SK-N-SH (cell line): ENCODE data around the gene NTRK2. TPM values are rescaled to one million over a fixed set of nuclear protein-coding genes. Genes with fewer than 3 reads are reported as not detected.

Experiments
- CTCF ChIA-PET: fragments of 300-600, 350-600 bp; formaldehyde crosslinking; extraction: SDS; loops from one replicate; lab custom pipeline; 2021; lab: Yijun Ruan, JAX
- POLR2A ChIA-PET: fragments of 350-600 bp; sonication (Branson Sonifier 250); formaldehyde crosslinking; extraction: SDS; loops from one replicate; lab custom pipeline; 2020; ENCODE audit warnings: antibody characterized with exemption, inconsistent platforms; lab: Yijun Ruan, JAX
- DNase-seq: peaks from one replicate; pipeline ENCODE4 v3.0.0; 2012
- H2AFZ ChIP-seq: fragments of 200-600 bp; sonication (generic); 2 replicates; pipeline ENCODE4 v1.8.1; 2016; ENCODE audit warnings: antibody characterized with exemption, mild to moderate bottlenecking, low read depth
- H3F3A ChIP-seq: fragments of 200-600 bp; sonication (generic); replicated peaks from 2 replicates; pipeline ENCODE3; 2016; ENCODE audit warnings: antibody characterized with exemption, mild to moderate bottlenecking; ENCODE audit not compliant: insufficient read depth
- H3K27ac ChIP-seq, 2 experiments: fragments of 200-500 bp in 1 of 2; fragments of 200-600 bp in 1 of 2; sonication (Bioruptor generic) in 1 of 2; sonication (generic), shearing (Covaris generic) in 1 of 2; 2 replicates each; pipeline versions ENCODE4 v1.5.1 to v1.6.1; 2014 to 2016; ENCODE audit warnings: low read depth in 2 of 2, inconsistent platforms in 1 of 2, low read length in 1 of 2, mild to moderate bottlenecking in 1 of 2, mixed read lengths in 1 of 2
- H3K27me3 ChIP-seq: fragments of 200-600 bp; sonication (generic), shearing (Covaris generic); 2 replicates; pipeline ENCODE4 v1.6.1; 2016; ENCODE audit warnings: mixed run types; ENCODE audit not compliant: insufficient read depth
- H3K36me3 ChIP-seq, 2 experiments: fragments of 200-500 bp in 1 of 2; fragments of 200-600 bp in 1 of 2; sonication (Bioruptor generic) in 1 of 2; sonication (generic) in 1 of 2; replicated peaks in 1 of 2; 2 replicates each; pipeline versions ENCODE3 to v1.5.1; 2014 to 2016; ENCODE audit warnings: low read length in 1 of 2, mild to moderate bottlenecking in 1 of 2; ENCODE audit not compliant: insufficient read depth in 2 of 2, control insufficient read depth in 1 of 2
- H3K4me1 ChIP-seq, 2 experiments: fragments of 200-500 bp in 1 of 2; fragments of 200-600 bp in 1 of 2; sonication (Bioruptor generic) in 1 of 2; sonication (generic), shearing (Covaris generic) in 1 of 2; 2 replicates each; pipeline versions ENCODE4 v1.5.1 to v1.6.1; 2014 to 2016; ENCODE audit warnings: low read depth in 1 of 2, low read length in 1 of 2, mixed run types in 1 of 2; ENCODE audit not compliant: insufficient read depth in 2 of 2, control insufficient read depth in 1 of 2
- H3K4me2 ChIP-seq: fragments of 200-600 bp; sonication (generic), shearing (Covaris generic); 2 replicates; pipeline ENCODE4 v1.6.1; 2017; ENCODE audit warnings: mixed run types
- H3K4me3 ChIP-seq, 2 experiments: fragments of 200-500 bp in 1 of 2; fragments of 200-600 bp in 1 of 2; sonication (Bioruptor generic) in 1 of 2; sonication (generic), shearing (Covaris generic) in 1 of 2; 2 replicates each; pipeline versions ENCODE4 v1.5.1 to v1.8.1; 2014 to 2016; ENCODE audit warnings: low read depth in 2 of 2, inconsistent platforms in 1 of 2, low read length in 1 of 2, mild to moderate bottlenecking in 1 of 2, mixed read lengths in 1 of 2, moderate library complexity in 1 of 2
- H3K79me2 ChIP-seq: fragments of 200-600 bp; sonication (generic); 2 replicates; pipeline ENCODE4 v1.8.1; 2017; ENCODE audit warnings: mild to moderate bottlenecking; ENCODE audit not compliant: insufficient read depth
- H3K9ac ChIP-seq: fragments of 200-600 bp; sonication (generic); 2 replicates; pipeline ENCODE4 v1.6.1; 2017; ENCODE audit warnings: mixed run types
- H3K9me2 ChIP-seq: fragments of 200-600 bp; sonication (generic); 2 replicates; pipeline ENCODE4 v1.6.1; 2017; ENCODE audit warnings: mixed run types
- H3K9me3 ChIP-seq: fragments of 200-600 bp; sonication (generic); 2 replicates; pipeline ENCODE4 v1.6.1; 2017; ENCODE audit warnings: mixed run types, mild to moderate bottlenecking, moderate library complexity
- H4K20me1 ChIP-seq: fragments of 200-600 bp; sonication (generic); 2 replicates; pipeline ENCODE4 v1.6.1; 2017; ENCODE audit warnings: mild to moderate bottlenecking, mixed run types; ENCODE audit not compliant: insufficient read depth
- EZH2phosphoT487 ChIP-seq: fragments of 200-600 bp; sonication (generic); IDR thresholded peaks from 2 replicates; pipeline ENCODE4 v1.6.1; 2017; ENCODE audit warnings: low read depth, mixed run types, mild to moderate bottlenecking, antibody characterized with exemption, moderate library complexity, borderline replicate concordance
- GATA2 ChIP-seq: sonication (generic); formaldehyde crosslinking; IDR thresholded peaks from 2 replicates; pipeline ENCODE4 v1.5.0; 2020; ENCODE audit warnings: mild to moderate bottlenecking, missing genetic modification reagents
- JUND ChIP-seq: IDR thresholded peaks from 2 replicates; pipeline ENCODE4 v1.4.0; 2012
- MEF2A ChIP-seq: IDR thresholded peaks from 2 replicates; pipeline ENCODE4 v1.4.0; 2012; ENCODE audit warnings: low read depth, borderline replicate concordance
- RFX5 ChIP-seq: IDR thresholded peaks from 2 replicates; pipeline ENCODE4 v1.6.1; 2012; ENCODE audit warnings: mild to moderate bottlenecking, improper control_type of control experiment, low read length
- RXRA ChIP-seq: IDR thresholded peaks from 2 replicates; pipeline ENCODE4 v1.4.0; 2012; ENCODE audit warnings: low read depth, mild to moderate bottlenecking, borderline replicate concordance
- SMC3 ChIP-seq: IDR thresholded peaks from 2 replicates; pipeline ENCODE4 v1.6.1; 2012; ENCODE audit warnings: low read depth, low read length, improper control_type of control experiment
- TCF12 ChIP-seq: IDR thresholded peaks from 2 replicates; pipeline ENCODE4 v1.4.0; 2012
- TEAD4 ChIP-seq: IDR thresholded peaks from 2 replicates; pipeline ENCODE4 v1.4.0; 2012; ENCODE audit warnings: mild to moderate bottlenecking, borderline replicate concordance; ENCODE audit not compliant: insufficient read depth
- WGBS: methylation state at CpG from one replicate; pipeline ENCODE4 v1.1.6; 2017; ENCODE audit warnings: low lambda C conversion rate; 5-methylcytosine and 5-hydroxymethylcytosine counted together
- polyA plus RNA-seq, 3 experiments: library from polyadenylated mRNA; depleted of rRNA; stranded (reverse); fragments of >200 nt; gene quantifications; 2 replicates each; pipeline ENCODE4 v1.2.3, GENCODE V29; 2012
- TF ChIP-seq, protein P1 (sequence below): IDR thresholded peaks from 2 replicates; pipeline ENCODE4 v1.4.0; 2012; ENCODE audit warnings: low read depth, borderline replicate concordance
- TF ChIP-seq, protein P2 (sequence below): IDR thresholded peaks from 2 replicates; pipeline ENCODE4 v1.4.0; 2012; ENCODE audit warnings: low read depth
- TF ChIP-seq, protein P3 (sequence below): fragments of 150-350 bp; IDR thresholded peaks from 2 replicates; pipeline ENCODE4 v1.6.1; 2017; ENCODE audit warnings: antibody characterized with exemption, low read length, low read depth, borderline replicate concordance
- TF ChIP-seq, protein P4 (sequence below): IDR thresholded peaks from 2 replicates; pipeline ENCODE4; 2012

NTRK2 gene
- polyA plus RNA-seq, 1 of the 3 experiments (the other 2 are of a cell fraction): 0.05 TPM

DNA sequence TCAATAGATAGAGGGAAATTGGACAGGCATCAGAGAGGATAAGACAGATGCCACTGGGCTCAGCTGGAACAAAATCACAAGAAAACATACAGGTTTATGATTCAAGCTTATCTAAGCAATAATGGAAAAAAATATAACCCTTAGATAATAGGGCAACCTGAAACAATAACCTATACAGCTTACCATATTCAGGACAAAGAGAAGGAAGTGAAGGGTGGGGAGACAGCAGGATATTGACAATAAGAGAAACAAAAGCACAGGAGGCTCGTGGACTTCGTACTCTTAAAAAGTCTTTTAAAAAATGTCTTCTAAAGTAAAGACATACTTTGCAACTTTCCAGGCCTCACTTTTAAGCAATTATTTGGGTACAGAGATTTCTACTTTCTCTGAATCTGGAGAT lies 225.3 kb downstream of the NTRK2 start:
- 59% methylated on average over 2 of the region's 2 CpGs for WGBS
- Histone ChIP-seq H3K79me2 (no peaks in the 10 kb centered on the region), H2AFZ (no peak overlapping the region), H3K9me3 (no peaks in the 10 kb centered on the region), H3K9ac (no peak overlapping the region), H3F3A (no peaks in the 10 kb centered on the region), H3K4me2 (no peak overlapping the region), H4K20me1 (no peaks in the 10 kb centered on the region), H3K4me3 (no peak overlapping the region), H3K4me1 (no peaks in the 10 kb centered on the region; a peak in 1 of 4 replicates)
- ChIA-PET POLR2A (no interaction called here), CTCF (interaction anchor here (0.6 to 1.9 kb wide), 2 partner anchors 12 to 248 kb away, joined by 3 to 4 read pairs; no protein-coding TSS in a partner anchor)
- no peak for TF ChIP-seq JUND
- TF ChIP-seq SMC3: no peak
- TF ChIP-seq, all 33 proteins: peak for 0
- Histone ChIP-seq H3K36me3 (no peaks in the 10 kb centered on the region), H3K27me3 (no peaks in the 10 kb centered on the region; the same call in 1 of the 2 replicates), H3K27ac (no peak overlapping the region), H3K9me2 (no peaks in the 10 kb centered on the region)
- DNase-seq: no peak

DNA sequence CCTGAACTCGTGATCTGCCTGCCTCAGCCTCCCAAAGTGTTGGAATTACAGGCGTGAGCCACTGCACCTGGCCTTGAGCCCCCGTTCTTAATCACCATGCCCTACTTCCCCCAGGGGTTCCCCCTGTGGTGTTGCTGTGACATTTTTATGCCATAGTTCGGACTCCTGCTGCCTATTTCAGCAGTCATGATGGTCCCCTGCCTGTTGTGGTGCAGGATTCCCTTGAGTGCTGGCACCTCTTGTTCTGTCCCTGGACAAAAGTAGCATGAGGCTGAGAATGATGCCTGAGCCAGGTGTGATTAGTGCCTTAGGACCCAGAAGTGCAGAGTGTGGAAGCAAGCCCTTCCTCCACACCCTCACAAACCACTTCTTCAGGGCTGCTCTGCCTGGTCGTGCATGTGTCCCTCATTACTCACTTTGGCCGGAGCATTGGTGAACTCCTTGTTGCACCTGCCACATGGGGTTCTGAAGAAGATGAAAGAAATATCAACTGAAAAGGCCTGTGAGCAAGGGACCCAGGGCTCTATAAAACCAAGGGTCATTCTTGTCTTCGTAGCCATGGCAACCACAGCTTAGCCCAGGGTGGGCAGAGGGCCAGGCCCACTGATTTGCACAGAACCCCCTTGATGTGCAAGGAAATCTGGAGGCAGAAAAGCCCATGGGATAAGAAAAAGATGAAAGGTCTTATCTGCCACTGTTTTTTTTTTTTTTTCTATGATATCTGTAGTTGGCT lies 228.0 kb downstream of the NTRK2 start:
- Histone ChIP-seq H3K9ac (no peak overlapping the region), H3K27me3 (no peaks in the 10 kb centered on the region; the same call in 1 of the 2 replicates), H3K9me2 (no peaks in the 10 kb centered on the region), H3K27ac (no peak overlapping the region), H3K79me2 (no peaks in the 10 kb centered on the region), H3K36me3 (no peaks in the 10 kb centered on the region), H3K4me1 (no peaks in the 10 kb centered on the region), H3F3A (no peaks in the 10 kb centered on the region), H3K4me3 (no peak overlapping the region), H4K20me1 (no peaks in the 10 kb centered on the region), H3K9me3 (no peaks in the 10 kb centered on the region), H3K4me2 (no peak overlapping the region), H2AFZ (no peak overlapping the region)
- TF ChIP-seq, protein P1, sequence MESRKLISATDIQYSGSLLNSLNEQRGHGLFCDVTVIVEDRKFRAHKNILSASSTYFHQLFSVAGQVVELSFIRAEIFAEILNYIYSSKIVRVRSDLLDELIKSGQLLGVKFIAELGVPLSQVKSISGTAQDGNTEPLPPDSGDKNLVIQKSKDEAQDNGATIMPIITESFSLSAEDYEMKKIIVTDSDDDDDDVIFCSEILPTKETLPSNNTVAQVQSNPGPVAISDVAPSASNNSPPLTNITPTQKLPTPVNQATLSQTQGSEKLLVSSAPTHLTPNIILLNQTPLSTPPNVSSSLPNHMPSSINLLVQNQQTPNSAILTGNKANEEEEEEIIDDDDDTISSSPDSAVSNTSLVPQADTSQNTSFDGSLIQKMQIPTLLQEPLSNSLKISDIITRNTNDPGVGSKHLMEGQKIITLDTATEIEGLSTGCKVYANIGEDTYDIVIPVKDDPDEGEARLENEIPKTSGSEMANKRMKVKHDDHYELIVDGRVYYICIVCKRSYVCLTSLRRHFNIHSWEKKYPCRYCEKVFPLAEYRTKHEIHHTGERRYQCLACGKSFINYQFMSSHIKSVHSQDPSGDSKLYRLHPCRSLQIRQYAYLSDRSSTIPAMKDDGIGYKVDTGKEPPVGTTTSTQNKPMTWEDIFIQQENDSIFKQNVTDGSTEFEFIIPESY: no peak
- no peak for TF ChIP-seq TCF12
- no peak for TF ChIP-seq MEF2A
- TF ChIP-seq, protein P2, sequence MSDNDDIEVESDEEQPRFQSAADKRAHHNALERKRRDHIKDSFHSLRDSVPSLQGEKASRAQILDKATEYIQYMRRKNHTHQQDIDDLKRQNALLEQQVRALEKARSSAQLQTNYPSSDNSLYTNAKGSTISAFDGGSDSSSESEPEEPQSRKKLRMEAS: no peak
- no peak for TF ChIP-seq GATA2 (CRISPR knock-in tag)
- no peak for TF ChIP-seq EZH2phosphoT487
- TF ChIP-seq, protein P3, sequence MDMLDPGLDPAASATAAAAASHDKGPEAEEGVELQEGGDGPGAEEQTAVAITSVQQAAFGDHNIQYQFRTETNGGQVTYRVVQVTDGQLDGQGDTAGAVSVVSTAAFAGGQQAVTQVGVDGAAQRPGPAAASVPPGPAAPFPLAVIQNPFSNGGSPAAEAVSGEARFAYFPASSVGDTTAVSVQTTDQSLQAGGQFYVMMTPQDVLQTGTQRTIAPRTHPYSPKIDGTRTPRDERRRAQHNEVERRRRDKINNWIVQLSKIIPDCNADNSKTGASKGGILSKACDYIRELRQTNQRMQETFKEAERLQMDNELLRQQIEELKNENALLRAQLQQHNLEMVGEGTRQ: no peak
- TF ChIP-seq RFX5: no peak
- no peak for TF ChIP-seq RXRA
- no peak for TF ChIP-seq TEAD4
- TF ChIP-seq, protein P4, sequence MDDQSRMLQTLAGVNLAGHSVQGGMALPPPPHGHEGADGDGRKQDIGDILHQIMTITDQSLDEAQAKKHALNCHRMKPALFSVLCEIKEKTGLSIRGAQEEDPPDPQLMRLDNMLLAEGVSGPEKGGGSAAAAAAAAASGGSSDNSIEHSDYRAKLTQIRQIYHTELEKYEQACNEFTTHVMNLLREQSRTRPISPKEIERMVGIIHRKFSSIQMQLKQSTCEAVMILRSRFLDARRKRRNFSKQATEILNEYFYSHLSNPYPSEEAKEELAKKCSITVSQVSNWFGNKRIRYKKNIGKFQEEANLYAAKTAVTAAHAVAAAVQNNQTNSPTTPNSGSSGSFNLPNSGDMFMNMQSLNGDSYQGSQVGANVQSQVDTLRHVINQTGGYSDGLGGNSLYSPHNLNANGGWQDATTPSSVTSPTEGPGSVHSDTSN: no peak
- DNase-seq: no peak
- 39% methylated on average over 7 of the region's 7 CpGs for WGBS
- ChIA-PET CTCF (no interaction called here), POLR2A (no interaction called here)
